Measurements from ENCODE around the gene ADI1.

ADI1 gene

GRCh38 chr2:3472296-3472695, 47.0 kb downstream of the ADI1 start:
- Histone ChIP-seq H3K27ac (peak overlapping the region; percentile 89 to 94), H3K4me3 (no peak overlapping the region)
- no peak for DNase-seq (ENCODE audit: low spot score)
- no peak for TF ChIP-seq CTCF (IDR thresholded peaks at IDR 0.05)

- H3K4me3 ChIP-seq, result peak overlapping the region; percentile 57
- DNase-seq (ENCODE audit: low spot score), result no peak
- no peak for TF ChIP-seq CTCF (IDR thresholded peaks at IDR 0.05)
- peak overlapping the region; percentile 89 to 94 for H3K27ac ChIP-seq
Measured at GRCh38 chr2:3470856-3471737, 48.2 kb downstream of the ADI1 start.

GRCh38 chr2:3470166-3470651, 49.1 kb downstream of the ADI1 start:
- DNase-seq (ENCODE audit: low spot score), result peak; percentile 96
- Histone ChIP-seq H3K27ac (peak overlapping the region; percentile 89 to 94), H3K4me3 (peak overlapping the region; percentile 57)
- TF ChIP-seq CTCF (IDR thresholded peaks at IDR 0.05), result no peak

GRCh38 chr2:3469486-3469885, 49.8 kb downstream of the ADI1 start:
- no peak for TF ChIP-seq CTCF (IDR thresholded peaks at IDR 0.05)
- peak overlapping the region; percentile 89 to 94 for H3K27ac ChIP-seq
- no peak overlapping the region for H3K4me3 ChIP-seq
- no peak for DNase-seq (ENCODE audit: low spot score)

GRCh38 chr2:3468296-3468988, 50.9 kb downstream of the ADI1 start:
- DNase-seq (ENCODE audit: low spot score), result no peak
- Histone ChIP-seq H3K27ac (peak overlapping the region; percentile 89 to 94), H3K4me3 (no peak overlapping the region)

GRCh38 chr2:3467654-3468053, 51.7 kb downstream of the ADI1 start:
- no peak for TF ChIP-seq CTCF (IDR thresholded peaks at IDR 0.05)
- H3K27ac ChIP-seq, result peak overlapping the region; percentile 89 to 94
- H3K4me3 ChIP-seq, result no peak overlapping the region
- no peak for DNase-seq (ENCODE audit: low spot score)

More at GRCh38 chr2:3468296-3468988, 50.9 kb downstream of the ADI1 start:
- TF ChIP-seq CTCF (IDR thresholded peaks at IDR 0.05), result no peak

Measured in coronary artery (tissue), 2 donors.